AG09319 (cell line): Measurements from ENCODE around the gene INVS.
"Not testable (repeated sequence)": the region's sequence is repeated elsewhere in the genome, so short reads cannot be mapped to it uniquely, and the experiment has no call there.

Experiments used
- DNase-seq: peaks from one replicate; pipeline ENCODE4 v3.0.0-alpha.2; 2010; ENCODE audit warnings: low read depth; ENCODE audit errors: extremely low read depth
- CTCF ChIP-seq: IDR thresholded peaks from 2 replicates; pipeline ENCODE4 v1.5.1; 2011; ENCODE audit warnings: low read depth, mild to moderate bottlenecking, inconsistent platforms, low read length, moderate library complexity

INVS gene

GRCh38 chr9:100087218-100087617 lies 11.8 kb upstream of the INVS start:
- DNase-seq, result no peak
- no peak for TF ChIP-seq CTCF

GRCh38 chr9:100088202-100088601 lies 10.8 kb upstream of the INVS start:
- no peak for TF ChIP-seq CTCF
- no peak for DNase-seq

GRCh38 chr9:100090880-100091279 lies 8.2 kb upstream of the INVS start:
- TF ChIP-seq CTCF, result no peak
- DNase-seq, result no peak

- no peak for DNase-seq
- TF ChIP-seq CTCF, result no peak
Measured at GRCh38 chr9:100091650-100092049, 7.4 kb upstream of the INVS start.

GRCh38 chr9:100092066-100092465 lies 7.0 kb upstream of the INVS start:
- DNase-seq, result no peak
- no peak for TF ChIP-seq CTCF

- DNase-seq, result not testable (repeated sequence)
Measured at GRCh38 chr9:100094411-100094810, 4.6 kb upstream of the INVS start.

GRCh38 chr9:100096378-100096916 lies 2.6 kb upstream of the INVS start:
- TF ChIP-seq CTCF, result no peak
- DNase-seq, result no peak
